NK-92 treated with Interleukin-12 subunit alpha and Interleukin-12 subunit beta, amount 100 ng/mL, for 24 hours (cell line): ENCODE results near the gene RNF151.
A peak's percentile ranks its signal among the peaks of the same experiment; 100 is the strongest.
"Not testable (repeated sequence)": the region's sequence is repeated elsewhere in the genome, so short reads cannot be mapped to it uniquely, and the experiment has no call there.

Source experiments
- DNase-seq: peaks from one replicate; lab custom pipeline; 2025; lab: John Stamatoyannopoulos, UW

The RNF151 gene

GRCh38 chr16:1966460-1966859, at the start of gene RNF151:
Gene RNF151, plus strand, starts transcription at chr16:1966856. Its CDS starts 26 bp downstream, at chr16:1966882.
- DNase-seq = no peak

GRCh38 chr16:1917056-1917664, 49.5 kb upstream of the RNF151 start:
- DNase-seq = no peak

- DNase-seq = no peak
Measured at GRCh38 chr16:1917665-1918350, 48.8 kb upstream of the RNF151 start.

- no peak for DNase-seq
Measured at GRCh38 chr16:1918351-1919326, 48.0 kb upstream of the RNF151 start, which contains the start of gene HS3ST6. Gene HS3ST6, minus strand, starts transcription at chr16:1918415. Its CDS starts 92 bp downstream, at chr16:1918323.

- no peak for DNase-seq
Measured at GRCh38 chr16:1919327-1919998, 47.2 kb upstream of the RNF151 start.

GRCh38 chr16:1920122-1920521, 46.5 kb upstream of the RNF151 start:
- DNase-seq = not testable (repeated sequence)

GRCh38 chr16:1920727-1921171, 45.9 kb upstream of the RNF151 start:
- DNase-seq = no peak

GRCh38 chr16:1922357-1922756, 44.3 kb upstream of the RNF151 start:
- DNase-seq = no peak

GRCh38 chr16:1923299-1924034, 43.2 kb upstream of the RNF151 start:
- DNase-seq = no peak

- no peak for DNase-seq
Measured at GRCh38 chr16:1924095-1924494, 42.6 kb upstream of the RNF151 start.

- DNase-seq = no peak
Measured at GRCh38 chr16:1926271-1926670, 40.4 kb upstream of the RNF151 start.

- no peak for DNase-seq
Measured at GRCh38 chr16:1929105-1929504, 37.6 kb upstream of the RNF151 start.

- peak; percentile 79 for DNase-seq
Measured at GRCh38 chr16:1929578-1930337, 36.9 kb upstream of the RNF151 start.

GRCh38 chr16:1930338-1930720, 36.3 kb upstream of the RNF151 start:
- DNase-seq = no peak

- DNase-seq = no peak
Measured at GRCh38 chr16:1932050-1933028, 34.3 kb upstream of the RNF151 start.

GRCh38 chr16:1933097-1933661, 33.5 kb upstream of the RNF151 start:
- DNase-seq = no peak

GRCh38 chr16:1936945-1937479, 29.6 kb upstream of the RNF151 start:
- DNase-seq = no peak

GRCh38 chr16:1938316-1938715, 28.3 kb upstream of the RNF151 start:
- no peak for DNase-seq

GRCh38 chr16:1938910-1939309, 27.7 kb upstream of the RNF151 start:
- no peak for DNase-seq
